Measurements from ENCODE around the gene PHF24. TPM values are rescaled to one million over a fixed set of nuclear protein-coding genes. Genes with fewer than 3 reads are reported as not detected.

Gene PHF24
- total RNA-seq, 2 donors from 2014 or later = 0.27 to 0.35 TPM

DNA sequence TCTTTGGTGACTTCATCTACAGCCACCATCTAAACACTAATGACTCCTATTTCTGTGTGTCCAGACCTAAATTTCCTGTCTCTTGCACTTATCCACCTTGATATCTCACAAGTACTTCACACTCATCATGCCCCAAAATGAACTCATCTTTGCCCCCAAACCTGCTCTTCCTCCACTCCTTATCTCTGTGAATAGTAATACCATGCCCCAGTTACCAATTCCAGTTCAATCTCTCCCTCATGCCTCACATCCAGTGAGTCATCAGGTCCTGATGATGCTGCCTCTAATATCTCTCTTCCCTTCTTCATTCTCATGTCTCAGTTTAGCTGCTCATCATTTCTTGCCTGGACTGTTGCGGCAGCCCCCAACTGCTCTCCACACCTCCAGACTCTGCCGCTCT lies 16.6 kb downstream of the PHF24 start:
- no peaks in the 10 kb centered on the region for H3K27me3 ChIP-seq (replicated peaks; ENCODE audit: insufficient read depth)
- TF ChIP-seq CTCF (IDR thresholded peaks at IDR 0.05) = no peak
- H3K4me1 ChIP-seq (ENCODE audit: control insufficient read depth in 1 of 2, low read depth in 2 of 2) = no peaks in the 10 kb centered on the region
- ATAC-seq (ENCODE audit: insufficient number of reproducible peaks, low FRiP score, low read depth) (no peak), DNase-seq (ENCODE audit: low spot score) (no peak)
- H3K36me3 ChIP-seq = no peaks in the 10 kb centered on the region
- H3K4me3 ChIP-seq = no peak overlapping the region
- H3K9me3 ChIP-seq = no peaks in the 10 kb centered on the region
- H3K27ac ChIP-seq = no peak overlapping the region

DNA sequence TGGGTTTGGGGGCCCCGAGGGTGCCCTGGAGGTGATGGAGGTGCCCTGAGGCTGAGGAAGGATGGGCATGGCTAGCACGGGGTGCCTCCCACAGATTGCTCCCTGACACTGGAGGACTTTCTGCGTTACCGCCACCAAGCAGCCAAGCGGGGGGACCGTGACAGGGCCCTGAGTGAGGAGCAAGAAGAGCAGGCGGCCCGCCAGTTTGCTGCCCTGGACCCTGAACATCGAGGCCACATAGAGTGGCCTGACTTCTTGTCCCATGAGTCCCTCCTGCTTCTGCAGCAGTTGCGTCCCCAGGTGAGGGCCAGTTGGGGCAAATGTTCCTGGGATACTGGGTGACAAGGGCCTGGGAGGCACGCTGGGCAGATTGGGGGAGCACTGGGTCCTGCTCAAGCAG lies 18.4 kb downstream of the PHF24 start:
- ATAC-seq (ENCODE audit: insufficient number of reproducible peaks, low FRiP score, low read depth) = no peak
- Histone ChIP-seq H3K4me3 (no peak overlapping the region), H3K27me3 (replicated peaks; ENCODE audit: insufficient read depth) (no peaks in the 10 kb centered on the region), H3K36me3 (no peaks in the 10 kb centered on the region), H3K27ac (no peak overlapping the region), H3K4me1 (ENCODE audit: control insufficient read depth in 1 of 2, low read depth in 2 of 2) (peaks cover 2 to 12% of the 10 kb centered on the region in 2 donors), H3K9me3 (no peaks in the 10 kb centered on the region)
- no peak for DNase-seq (ENCODE audit: low spot score)
- no peak for TF ChIP-seq CTCF (IDR thresholded peaks at IDR 0.05)

GRCh38 chr9:34976992-34977391 lies 18.9 kb downstream of the PHF24 start:
- Histone ChIP-seq H3K36me3 (no peaks in the 10 kb centered on the region), H3K27me3 (replicated peaks; ENCODE audit: insufficient read depth) (no peaks in the 10 kb centered on the region), H3K4me3 (no peak overlapping the region), H3K9me3 (no peaks in the 10 kb centered on the region), H3K27ac (no peak overlapping the region), H3K4me1 (ENCODE audit: control insufficient read depth in 1 of 2, low read depth in 2 of 2) (peaks cover 2 to 17% of the 10 kb centered on the region in 2 donors)
- ATAC-seq (ENCODE audit: insufficient number of reproducible peaks, low FRiP score, low read depth) (no peak), DNase-seq (ENCODE audit: low spot score) (no peak)
- TF ChIP-seq CTCF (IDR thresholded peaks at IDR 0.05) = no peak

- DNase-seq (ENCODE audit: low spot score) = no peak
- TF ChIP-seq CTCF (IDR thresholded peaks at IDR 0.05) = no peak
- H3K36me3 ChIP-seq = no peaks in the 10 kb centered on the region
Observed at GRCh38 chr9:34980181-34980761, 22.2 kb downstream of the PHF24 start.

GRCh38 chr9:34982361-34982760 lies 24.3 kb downstream of the PHF24 start:
- Histone ChIP-seq H3K4me1 (ENCODE audit: control insufficient read depth in 1 of 2, low read depth in 2 of 2) (peaks cover 2 to 26% of the 10 kb centered on the region in 2 donors), H3K36me3 (no peaks in the 10 kb centered on the region), H3K27ac (no peak overlapping the region), H3K27me3 (replicated peaks; ENCODE audit: insufficient read depth) (no peaks in the 10 kb centered on the region), H3K9me3 (no peaks in the 10 kb centered on the region), H3K4me3 (no peak overlapping the region)
- DNase-seq (ENCODE audit: low spot score) (no peak), ATAC-seq (ENCODE audit: insufficient number of reproducible peaks, low FRiP score, low read depth) (no peak)
- TF ChIP-seq CTCF (IDR thresholded peaks at IDR 0.05) = no peak

More at GRCh38 chr9:34980181-34980761, 22.2 kb downstream of the PHF24 start:
- Histone ChIP-seq H3K9me3 (no peaks in the 10 kb centered on the region), H3K27me3 (replicated peaks; ENCODE audit: insufficient read depth) (no peaks in the 10 kb centered on the region), H3K4me1 (ENCODE audit: control insufficient read depth in 1 of 2, low read depth in 2 of 2) (peaks cover 2 to 26% of the 10 kb centered on the region in 2 donors), H3K27ac (no peak overlapping the region), H3K4me3 (no peak overlapping the region)
- ATAC-seq (ENCODE audit: insufficient number of reproducible peaks, low FRiP score, low read depth) = no peak

Measured in thoracic aorta (tissue), 2 donors.